Kasumi-1 (cell line): ENCODE data around the gene LRCOL1.

ENCODE experiments used
- DNase-seq, 2 experiments: peaks; one replicate each; lab custom pipeline; 2025; lab: John Stamatoyannopoulos, UW

Gene LRCOL1

DNA sequence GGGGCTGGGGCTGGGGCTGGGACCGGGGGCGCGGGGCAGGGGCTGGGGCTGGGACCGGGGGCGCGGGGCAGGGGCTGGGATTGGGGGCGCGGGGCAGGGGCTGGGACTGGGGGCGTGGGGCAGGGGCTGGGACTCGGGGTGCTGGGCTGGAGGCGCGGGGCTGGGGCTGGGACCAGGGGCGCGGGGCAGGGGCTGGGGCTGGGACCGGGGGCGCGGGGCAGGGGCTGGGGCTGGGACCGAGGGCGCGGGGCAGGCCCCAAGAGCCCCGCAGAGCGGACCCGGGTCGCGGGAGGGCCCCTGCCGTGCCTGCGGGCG lies 8.6 kb upstream of the LRCOL1 start:
- no peak for DNase-seq

DNA sequence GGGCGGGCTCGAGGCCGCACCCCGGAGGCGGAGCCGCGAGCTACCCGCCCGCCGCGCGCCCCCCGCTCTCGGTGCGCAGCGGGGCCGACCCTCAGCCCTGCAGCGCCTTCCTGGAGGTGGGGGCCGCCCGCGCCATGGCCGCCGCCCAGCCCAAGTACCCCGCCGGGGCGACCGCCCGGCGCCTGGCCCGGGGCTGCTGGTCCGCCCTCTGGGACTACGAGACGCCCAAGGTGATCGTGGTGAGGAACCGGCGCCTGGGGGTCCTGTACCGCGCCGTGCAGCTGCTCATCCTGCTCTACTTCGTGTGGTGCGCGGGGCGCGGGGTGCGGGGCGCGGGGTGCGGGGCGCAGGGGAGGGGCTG lies 8.3 kb upstream of the LRCOL1 start, which contains the start of gene P2RX2:
Gene P2RX2 (plus strand): TSS at position 94 of the 361 bp plus-strand sequence. CDS start 41 bp downstream, at position 135.
- no peak for DNase-seq

DNA sequence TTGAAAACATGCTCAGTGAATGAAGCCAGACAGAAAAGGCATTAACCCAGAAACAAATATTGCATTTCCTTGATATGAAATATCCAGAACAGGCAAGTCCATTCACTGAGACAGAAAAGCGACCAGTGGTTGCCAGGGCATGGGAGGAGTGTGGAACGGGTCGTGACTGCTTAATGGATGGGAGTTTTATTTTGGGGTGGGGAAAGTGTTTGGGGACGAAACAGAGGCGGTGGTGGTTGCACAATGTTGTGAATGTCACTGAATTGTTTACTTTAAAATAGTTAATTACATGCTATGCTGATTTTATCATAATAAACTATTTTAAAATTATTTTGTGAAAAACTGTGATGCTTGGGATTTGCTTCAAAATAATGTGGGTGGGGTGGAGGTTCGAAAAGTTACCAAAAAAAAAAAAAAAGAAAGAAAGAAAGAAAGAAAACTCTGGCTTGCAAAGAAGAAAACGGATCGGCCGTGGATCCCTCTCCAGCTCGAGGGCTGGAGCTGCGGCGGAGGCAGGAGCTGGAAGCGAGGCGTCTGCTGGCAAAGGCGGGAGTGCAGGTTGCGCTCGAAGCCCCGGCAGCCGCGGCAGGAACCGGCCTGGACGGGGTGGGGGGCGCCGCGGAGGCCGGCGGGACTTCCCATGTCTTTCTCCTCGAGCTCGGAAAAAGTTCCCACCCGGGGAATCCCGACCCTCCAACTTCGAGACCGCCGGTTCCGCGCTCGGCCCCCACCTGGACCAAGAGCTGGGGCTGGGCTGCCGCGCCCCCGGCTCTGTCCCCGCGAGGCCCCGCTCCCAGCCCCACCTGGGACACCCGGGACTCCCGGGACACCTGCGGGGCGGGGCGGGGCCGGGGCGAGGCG lies 7.7 kb upstream of the LRCOL1 start:
- DNase-seq, result no peak

DNA sequence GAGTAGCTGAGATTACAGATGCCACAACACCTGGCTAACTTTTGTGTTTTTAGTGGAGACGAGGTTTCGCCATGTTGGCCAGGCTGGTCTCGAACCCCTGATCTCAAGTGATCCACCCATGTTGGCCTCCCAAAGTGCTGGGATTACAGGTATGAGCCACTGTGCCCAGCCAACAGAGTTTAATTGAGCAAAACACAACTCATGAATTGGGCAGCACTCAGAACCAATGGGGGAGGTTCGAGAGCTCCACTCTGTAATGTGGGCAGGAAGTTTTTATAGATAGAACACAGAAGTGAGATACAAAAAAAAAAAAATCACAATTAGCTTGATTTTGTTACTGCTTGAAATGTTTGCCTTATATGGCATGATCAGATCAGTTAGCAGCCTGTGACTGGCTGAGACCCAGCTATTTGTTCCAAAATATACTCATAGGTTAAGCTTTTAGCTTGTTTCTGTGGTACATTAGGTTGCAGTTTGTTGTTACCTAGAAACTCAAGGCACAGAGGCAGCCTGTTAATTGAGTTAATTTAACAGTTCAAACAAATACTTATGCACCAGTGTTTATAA lies 6.8 kb upstream of the LRCOL1 start:
- no peak for DNase-seq

DNA sequence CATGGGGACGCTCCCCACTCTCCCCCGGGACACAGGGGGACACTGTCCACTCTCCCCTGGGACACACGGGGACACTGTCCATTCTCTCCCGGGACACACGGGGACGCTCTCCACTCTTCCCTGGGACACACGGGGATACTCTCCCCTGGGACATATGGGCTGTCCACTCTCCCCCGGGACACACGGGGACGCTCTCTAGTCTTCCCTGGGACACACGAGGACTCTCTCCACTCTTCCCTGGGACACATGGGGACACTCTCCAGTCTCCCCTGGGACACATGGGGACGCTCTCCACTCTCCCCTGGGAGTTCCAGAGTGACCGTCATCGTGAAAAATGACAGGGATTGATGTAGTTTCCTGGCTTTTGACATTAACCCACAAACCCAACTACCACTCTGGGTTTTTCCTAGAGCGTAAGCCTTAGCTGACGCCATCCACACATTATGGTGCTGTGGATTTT lies 5.2 kb upstream of the LRCOL1 start:
- no peak for DNase-seq

GRCh38 chr12:132614861-132615578 lies 4.6 kb upstream of the LRCOL1 start:
- DNase-seq, result peak; percentile 84 to 87

DNA sequence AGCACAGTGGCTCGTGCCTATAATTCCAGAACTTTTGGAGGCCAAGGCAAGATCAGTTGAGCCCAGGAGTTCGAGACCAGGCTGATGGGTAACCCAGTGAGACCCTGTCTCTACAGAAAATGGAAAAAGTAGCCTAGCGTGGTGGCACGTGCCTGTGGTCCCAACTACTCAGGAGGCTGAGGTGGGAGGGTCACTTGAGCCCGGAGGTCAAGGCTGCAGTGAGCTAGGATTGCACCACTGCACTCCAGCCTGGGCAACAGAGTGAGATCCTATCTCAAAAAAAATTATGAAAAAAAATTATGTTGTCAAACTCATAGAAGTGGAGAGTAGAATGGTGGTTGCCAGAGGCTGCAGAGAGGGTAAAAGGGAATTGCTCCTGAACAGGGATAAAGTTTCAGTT lies 3.6 kb upstream of the LRCOL1 start:
- DNase-seq, result no peak

- no peak for DNase-seq
Measured at GRCh38 chr12:132611620-132612019, 1.2 kb upstream of the LRCOL1 start.

DNA sequence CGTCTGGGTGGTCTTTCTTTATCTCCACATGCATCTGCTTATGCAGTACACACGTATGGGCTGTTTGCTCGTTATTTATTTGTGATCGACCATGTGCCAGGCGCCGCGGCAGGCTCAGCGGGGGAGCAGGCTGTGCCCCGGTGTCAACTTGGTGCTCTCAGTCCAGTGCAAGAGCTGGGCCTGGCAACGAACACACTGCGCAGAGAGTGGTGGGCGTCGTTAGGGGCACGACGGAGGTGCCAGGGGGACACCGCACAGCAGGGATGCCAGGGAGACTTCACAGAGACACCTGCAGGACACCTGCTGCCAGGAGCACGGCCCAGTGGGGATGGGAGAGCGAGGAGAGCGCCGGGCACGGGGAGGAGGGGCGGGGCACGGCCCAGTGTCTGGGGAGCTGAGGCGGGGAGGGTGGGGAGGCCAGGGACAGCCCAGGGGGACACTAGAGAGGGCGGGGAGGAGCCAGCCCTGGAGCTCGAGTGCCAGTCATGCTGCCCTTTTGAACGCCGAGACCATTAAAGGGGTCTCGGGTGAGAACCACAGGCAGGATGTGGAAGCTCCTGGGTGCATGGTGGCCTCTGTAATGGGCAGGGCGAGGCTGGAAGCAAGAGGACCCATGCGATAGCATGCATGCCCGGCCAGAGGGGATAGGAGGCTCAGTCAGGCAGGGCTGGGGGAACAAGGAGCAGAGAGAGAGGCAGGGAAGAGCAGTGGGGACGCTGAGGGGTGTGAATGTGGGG lies 652 bp upstream of the LRCOL1 start:
- DNase-seq, result no peak

- DNase-seq, result no peak
Measured at GRCh38 chr12:132608231-132609171, 1.9 kb downstream of the LRCOL1 start.

DNA sequence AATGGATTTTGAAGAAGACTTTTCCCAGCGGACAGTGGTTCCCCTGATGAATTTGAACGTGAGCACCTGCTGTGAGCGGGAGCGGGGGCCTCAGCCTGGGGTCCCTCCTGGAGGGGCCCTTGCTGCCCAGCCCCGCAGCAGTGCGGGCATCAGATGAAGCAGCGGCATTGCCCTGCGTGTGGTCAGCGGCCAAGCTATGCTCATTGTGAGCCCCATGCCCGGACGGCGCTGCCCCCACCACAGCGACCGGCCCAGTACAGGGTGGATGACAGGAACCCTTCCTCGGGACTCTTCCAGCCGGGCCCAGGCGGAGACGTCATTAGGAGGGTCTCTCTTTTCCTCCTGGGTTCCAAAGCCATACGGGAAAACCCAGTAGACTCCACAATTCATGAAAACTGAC lies 3.5 kb downstream of the LRCOL1 start:
- no peak for DNase-seq

DNA sequence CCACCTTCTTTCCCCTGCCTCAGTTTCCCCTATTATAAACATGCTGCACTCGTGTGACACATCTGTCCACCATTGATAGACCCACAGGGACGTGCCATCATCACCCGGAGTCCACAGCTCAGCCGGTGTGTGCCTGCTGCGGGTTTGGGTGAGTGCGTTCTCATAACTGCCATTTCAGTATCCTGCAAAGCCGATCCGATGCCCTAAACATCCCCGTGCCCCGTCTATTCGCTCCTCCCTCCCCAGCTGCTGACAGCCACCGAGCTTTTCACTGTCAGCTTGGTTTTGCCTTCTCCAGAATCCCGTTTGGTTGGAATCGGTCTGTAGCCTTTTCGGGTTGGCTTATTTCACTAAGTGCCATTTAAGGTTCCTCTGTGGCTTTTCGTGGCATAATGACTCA lies 3.9 kb downstream of the LRCOL1 start:
- no peak for DNase-seq

DNA sequence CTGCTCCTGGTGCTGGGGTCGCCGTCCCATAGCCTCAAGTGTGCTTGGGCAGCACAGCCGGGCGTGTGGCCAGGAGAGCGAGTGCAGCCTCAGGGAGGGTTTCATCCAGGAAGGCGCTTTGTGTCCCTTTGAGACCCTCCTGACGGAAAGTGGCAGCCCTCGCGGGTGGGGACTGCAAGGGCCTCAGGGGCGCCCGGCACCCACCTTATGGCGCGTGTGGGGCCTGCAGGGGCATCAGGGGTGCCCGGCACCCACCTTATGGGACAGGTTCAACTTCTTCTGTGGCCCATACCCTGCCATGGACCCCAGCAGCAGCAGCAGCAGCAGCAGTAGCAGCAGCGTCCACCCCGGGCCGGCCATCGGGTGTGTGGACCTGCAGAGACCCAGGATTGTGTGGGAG lies 4.5 kb downstream of the LRCOL1 start:
- DNase-seq, result no peak

DNA sequence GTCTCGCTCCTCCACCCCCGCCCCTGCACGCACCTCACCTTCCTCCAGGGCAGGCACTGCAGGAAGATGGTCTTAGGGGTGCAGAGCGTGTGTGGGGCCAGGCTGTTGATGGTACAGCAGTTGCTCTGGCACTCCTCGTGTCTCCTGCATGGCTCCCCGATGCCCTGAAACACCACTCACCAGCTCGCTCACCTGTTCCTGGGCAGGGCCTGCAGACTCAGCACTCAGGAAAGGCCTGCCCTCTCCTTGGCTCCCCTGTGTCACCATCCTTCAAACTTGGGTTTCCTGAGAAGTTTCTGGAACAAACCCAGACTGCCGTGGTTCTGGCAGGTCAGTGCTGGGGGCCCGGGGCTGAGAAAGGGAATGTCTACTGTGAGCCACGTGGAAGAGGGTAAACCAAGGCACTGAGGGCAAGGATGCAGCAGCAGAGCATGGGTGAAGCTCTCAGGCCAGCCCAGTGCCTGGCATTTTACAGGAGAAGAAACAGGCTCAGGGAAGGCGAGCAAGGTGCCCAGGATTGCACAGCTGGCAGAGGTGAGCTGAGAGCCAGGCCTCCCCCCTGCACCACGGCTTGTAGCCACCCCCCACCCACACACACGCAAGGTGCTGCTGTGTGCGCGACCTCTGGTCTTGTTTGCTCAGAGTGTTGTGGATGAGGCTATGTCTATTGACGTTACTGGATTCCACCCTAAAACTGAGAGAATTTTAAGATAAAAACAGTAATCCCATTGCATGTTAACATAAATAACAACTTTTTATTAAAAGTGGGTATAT lies 5.5 kb downstream of the LRCOL1 start:
- no peak for DNase-seq

- no peak for DNase-seq
Measured at GRCh38 chr12:132604151-132604618, 6.2 kb downstream of the LRCOL1 start.

DNA sequence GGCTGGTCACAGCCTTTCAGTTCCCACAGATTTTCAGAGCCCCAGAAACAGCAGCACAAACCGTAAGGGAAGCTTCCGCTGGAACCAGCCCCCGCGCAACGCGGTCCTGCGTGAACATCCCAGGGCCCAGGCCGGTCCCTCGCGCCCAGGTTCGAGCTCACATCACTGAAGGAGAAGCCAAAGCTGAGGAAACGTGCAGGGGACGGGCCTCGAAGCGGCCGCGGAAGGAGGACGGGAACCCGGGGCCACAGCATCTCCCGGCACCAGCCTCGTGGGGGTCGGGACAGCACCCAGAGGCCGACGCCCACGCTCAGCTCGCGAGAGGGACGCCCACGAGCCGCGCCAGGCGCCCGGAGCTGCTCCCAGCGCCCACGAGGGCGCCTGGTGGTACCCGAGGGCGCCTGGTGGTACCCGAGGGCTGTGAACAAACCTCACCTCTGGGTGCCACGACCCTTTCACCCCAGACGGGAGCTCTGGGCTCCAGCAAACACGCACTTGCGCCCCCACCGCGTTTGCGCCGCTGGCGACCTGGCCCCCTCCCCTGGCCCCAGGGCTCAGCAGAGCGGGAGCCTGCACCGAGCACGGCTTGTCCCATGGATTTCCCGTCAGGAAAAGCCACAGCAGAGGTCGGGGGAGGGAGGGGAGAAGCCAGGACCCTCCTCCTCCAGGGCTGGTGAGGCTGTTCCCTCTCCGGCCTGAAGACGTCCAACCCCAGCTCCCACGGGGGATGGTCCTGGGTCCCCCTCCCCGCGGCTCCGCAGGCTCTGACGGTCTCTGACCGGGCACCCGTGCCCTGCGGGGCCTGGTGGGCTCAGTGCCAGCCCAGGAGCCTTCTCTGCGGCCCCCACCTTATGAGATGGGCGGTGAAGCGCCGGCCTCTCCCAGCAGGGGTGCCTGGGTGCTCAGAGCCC lies 6.9 kb downstream of the LRCOL1 start:
- no peak for DNase-seq

- no peak for DNase-seq
Measured at GRCh38 chr12:132602572-132603239, 7.7 kb downstream of the LRCOL1 start.

GRCh38 chr12:132601171-132601883 lies 9.1 kb downstream of the LRCOL1 start:
- DNase-seq, result no peak
